OCI-LY3 (cell line): ENCODE data around the gene AASDH.

ENCODE experiments used
- H2AFZ ChIP-seq: fragments of 200-600, 300-600 bp; shearing (Covaris generic); 2 replicates; pipeline ENCODE4 v1.6.0; 2014; ENCODE audit warnings: antibody characterized with exemption, low read depth, low read length
- H3K27ac ChIP-seq: fragments of 200-600, 300-600 bp; sonication (generic); 2 replicates; pipeline ENCODE4 v1.5.1; 2014; ENCODE audit warnings: mild to moderate bottlenecking, low read length, moderate library complexity, mixed read lengths
- H3K27me3 ChIP-seq: fragments of 200-600, 300-600 bp; sonication (generic); 2 replicates; pipeline ENCODE4 v1.6.1; 2014; ENCODE audit warnings: low read depth, low read length, mixed read lengths
- H3K36me3 ChIP-seq: fragments of 200-600, 300-600 bp; sonication (generic); replicated peaks from 2 replicates; pipeline ENCODE3; 2014; ENCODE audit warnings: low read depth, low read length, mixed read lengths
- H3K4me1 ChIP-seq: fragments of 300-600, 200-600 bp; sonication (generic); 2 replicates; pipeline ENCODE4 v1.6.1; 2014; ENCODE audit warnings: low read length, mixed read lengths
- H3K4me2 ChIP-seq: fragments of 200-600, 300-600 bp; sonication (generic); 2 replicates; pipeline ENCODE4 v1.6.1; 2014; ENCODE audit warnings: low read length, mixed read lengths
- H3K4me3 ChIP-seq: fragments of 300-600, 200-600 bp; sonication (generic); 2 replicates; pipeline ENCODE4 v1.5.1; 2014; ENCODE audit warnings: antibody characterized with exemption, mild to moderate bottlenecking, low read length, moderate library complexity
- H3K79me2 ChIP-seq: fragments of 300-600, 200-600 bp; shearing (Covaris generic); 2 replicates; pipeline ENCODE4 v1.6.1; 2014; ENCODE audit warnings: mild to moderate bottlenecking, low read length, mixed read lengths
- H3K9ac ChIP-seq: fragments of 300-600, 200-600 bp; shearing (Covaris generic); 2 replicates; pipeline ENCODE4 v1.6.0; 2014; ENCODE audit warnings: mild to moderate bottlenecking, low read length, moderate library complexity
- H3K9me3 ChIP-seq: fragments of 200-600, 300-600 bp; shearing (Covaris generic); 2 replicates; pipeline ENCODE4 v1.6.1; 2014; ENCODE audit warnings: low read length, mixed read lengths; ENCODE audit not compliant: insufficient read depth
- H4K20me1 ChIP-seq: fragments of 200-600, 300-600 bp; sonication (generic); 2 replicates; pipeline ENCODE4 v1.6.1; 2016; ENCODE audit warnings: low read length, mixed read lengths; ENCODE audit not compliant: insufficient read depth
- CTCF ChIP-seq: fragments of 200-600, 300-600 bp; sonication (generic); IDR thresholded peaks from 2 replicates; pipeline ENCODE4 v1.5.1; 2014; ENCODE audit warnings: antibody characterized with exemption, low read length, low read depth
- EZH2phosphoT487 ChIP-seq: fragments of 200-600 bp; shearing (Covaris generic); IDR thresholded peaks from 2 replicates; pipeline ENCODE4 v1.6.1; 2018; ENCODE audit warnings: antibody characterized with exemption, mixed run types, low read depth

The AASDH gene

GRCh38 chr4:56323327-56323726, 64.0 kb downstream of the AASDH start:
- Histone ChIP-seq H3K36me3 (no peaks in the 10 kb centered on the region), H3K4me1 (no peaks in the 10 kb centered on the region), H3K27ac (no peak overlapping the region), H3K27me3 (no peaks in the 10 kb centered on the region), H3K9ac (no peak overlapping the region), H3K9me3 (no peaks in the 10 kb centered on the region), H2AFZ (no peak overlapping the region), H3K4me2 (no peak overlapping the region), H3K4me3 (no peak overlapping the region), H3K79me2 (no peaks in the 10 kb centered on the region), H4K20me1 (no peaks in the 10 kb centered on the region)
- no peak for TF ChIP-seq EZH2phosphoT487
- no peak for TF ChIP-seq CTCF

- Histone ChIP-seq H2AFZ (no peak overlapping the region), H3K36me3 (no peaks in the 10 kb centered on the region), H4K20me1 (no peaks in the 10 kb centered on the region), H3K4me2 (no peak overlapping the region), H3K4me3 (no peak overlapping the region), H3K27ac (no peak overlapping the region), H3K27me3 (no peaks in the 10 kb centered on the region), H3K9ac (no peak overlapping the region), H3K4me1 (no peaks in the 10 kb centered on the region), H3K79me2 (no peaks in the 10 kb centered on the region), H3K9me3 (no peaks in the 10 kb centered on the region)
- TF ChIP-seq CTCF (no peak), EZH2phosphoT487 (no peak)
These were observed 66.0 kb downstream of the AASDH start for GRCh38 chr4:56321251-56321650.

GRCh38 chr4:56320293-56320692, 67.0 kb downstream of the AASDH start:
- no peaks in the 10 kb centered on the region for H3K27me3 ChIP-seq
- no peak overlapping the region for H3K9ac ChIP-seq
- no peaks in the 10 kb centered on the region for H3K36me3 ChIP-seq
- H3K4me1 ChIP-seq: no peaks in the 10 kb centered on the region
- no peak for TF ChIP-seq EZH2phosphoT487
- TF ChIP-seq CTCF: no peak
- no peaks in the 10 kb centered on the region for H3K9me3 ChIP-seq
- no peak overlapping the region for H3K27ac ChIP-seq
- no peak overlapping the region for H3K4me3 ChIP-seq
- no peaks in the 10 kb centered on the region for H3K79me2 ChIP-seq
- H2AFZ ChIP-seq: no peak overlapping the region
- H3K4me2 ChIP-seq: no peak overlapping the region
- no peaks in the 10 kb centered on the region for H4K20me1 ChIP-seq

GRCh38 chr4:56318555-56318954, 68.7 kb downstream of the AASDH start:
- Histone ChIP-seq H3K4me1 (no peaks in the 10 kb centered on the region), H3K9ac (no peak overlapping the region), H3K79me2 (no peaks in the 10 kb centered on the region), H3K9me3 (no peaks in the 10 kb centered on the region), H3K27ac (no peak overlapping the region), H3K36me3 (no peaks in the 10 kb centered on the region), H4K20me1 (no peaks in the 10 kb centered on the region), H3K4me2 (no peak overlapping the region), H2AFZ (no peak overlapping the region), H3K4me3 (no peak overlapping the region), H3K27me3 (no peaks in the 10 kb centered on the region)
- TF ChIP-seq EZH2phosphoT487 (no peak), CTCF (no peak)
